Neural crest cell (in vitro differentiated cells): ENCODE measurements around the gene EBPL. TPM values are rescaled to one million over a fixed set of nuclear protein-coding genes. Genes with fewer than 3 reads are reported as not detected.
"Not testable (repeated sequence)": the region's sequence is repeated elsewhere in the genome, so short reads cannot be mapped to it uniquely, and the experiment has no call there.

ENCODE experiments used
- DNase-seq: peaks from one replicate; pipeline ENCODE4 v3.0.0; 2021; ENCODE audit warnings: low read depth, mixed read lengths, low spot score
- H3K27ac Mint-ChIP-seq: one replicate; pipeline ENCODE4 v1.8.0; 2021; ENCODE audit warnings: mild to moderate bottlenecking, mixed read lengths; ENCODE audit not compliant: unreplicated experiment
- H3K27me3 Mint-ChIP-seq: 2 replicates; pipeline ENCODE4 v1.8.0; 2021; ENCODE audit warnings: low read depth, mild to moderate bottlenecking, mixed read lengths
- H3K36me3 Mint-ChIP-seq: 2 replicates; pipeline ENCODE4 v1.8.0; 2021; ENCODE audit warnings: low read depth, mild to moderate bottlenecking, mixed read lengths
- H3K4me1 Mint-ChIP-seq: 2 replicates; pipeline ENCODE4 v1.8.0; 2021; ENCODE audit warnings: mixed read lengths
- H3K4me3 Mint-ChIP-seq: one replicate; pipeline ENCODE4 v1.8.0; 2021; ENCODE audit warnings: mild to moderate bottlenecking, mixed read lengths
- H3K9me3 Mint-ChIP-seq: 2 replicates; pipeline ENCODE4 v1.8.0; 2021; ENCODE audit warnings: mixed read lengths
- CTCF ChIP-seq: fragments of 200-600 bp; sonication (generic); conservative IDR thresholded peaks from 2 replicates; pipeline ENCODE4 v1.5.0; 2021; ENCODE audit warnings: antibody characterized with exemption, mild to moderate bottlenecking
- total RNA-seq: library from RNA; stranded (reverse); gene quantifications from 2 replicates; pipeline ENCODE4 v1.2.1, GENCODE V29; 2021

Gene EBPL
- total RNA-seq, 1 donor from 2014 or later = 52.7 TPM

- TF ChIP-seq CTCF = no peak
- Mint-ChIP-seq H3K4me1 (peaks cover 15% of the 10 kb centered on the region), H3K27ac (peak overlapping the region; percentile 44), H3K27me3 (no peaks in the 10 kb centered on the region), H3K4me3 (no peak overlapping the region), H3K36me3 (no peaks in the 10 kb centered on the region), H3K9me3 (no peaks in the 10 kb centered on the region)
- no peak for DNase-seq
These were observed 75.2 kb downstream of the EBPL start for GRCh38 chr13:49615836-49616675.

- H3K27me3 Mint-ChIP-seq, H3K4me3 Mint-ChIP-seq, DNase-seq, H3K9me3 Mint-ChIP-seq, H3K27ac Mint-ChIP-seq, H3K36me3 Mint-ChIP-seq: not testable (repeated sequence)
- peaks cover 11% of the 10 kb centered on the region for H3K4me1 Mint-ChIP-seq
These were observed 79.2 kb downstream of the EBPL start for GRCh38 chr13:49612042-49612441.

Other genes with a start within 250 kb of the EBPL start
- 10.1 and 10.7 TPM in 2 replicates for gene CAB39L, start 247.4 kb downstream of the EBPL start, total RNA-seq
- 7.9 and 8.4 TPM in 2 replicates for gene SETDB2, start 247.2 kb downstream of the EBPL start, total RNA-seq
- 12.0 and 14.9 TPM in 2 replicates for gene PHF11, start 195.5 kb downstream of the EBPL start, total RNA-seq
- 40.0 and 44.1 TPM in 2 replicates for gene RCBTB1, start 105.9 kb downstream of the EBPL start, total RNA-seq
- not detected in 2 replicates for gene ARL11, start 63.0 kb downstream of the EBPL start, total RNA-seq
- gene KPNA3, start 101.2 kb upstream of the EBPL start, total RNA-seq = 51.7 and 53.7 TPM in 2 replicates
- gene SPRYD7, start 244.9 kb upstream of the EBPL start, total RNA-seq = 3.8 TPM in 2 replicates